HEK293T (cell line): ENCODE data around the gene EGLN3.

ENCODE experiments used
- CTCF ChIA-PET: fragments of 350-600 bp; formaldehyde crosslinking; extraction: SDS; loops from one replicate; lab custom pipeline; 2021; ENCODE audit warnings: antibody characterized with exemption, inconsistent platforms; lab: Yijun Ruan, JAX
- POLR2A ChIA-PET: fragments of 350-600 bp; formaldehyde crosslinking; extraction: SDS; loops from one replicate; lab custom pipeline; 2020; ENCODE audit warnings: antibody characterized with exemption, inconsistent platforms; lab: Yijun Ruan, JAX
- DNase-seq: peaks from one replicate; pipeline ENCODE4 v3.0.0; 2012; ENCODE audit warnings: mixed read lengths; ENCODE audit errors: extremely low spot score
- ARNT ChIP-seq: fragments of 450-650 bp; IDR thresholded peaks from 2 replicates; pipeline ENCODE4 v1.6.1; 2017; ENCODE audit warnings: mild to moderate bottlenecking
- BHLHE40 ChIP-seq: fragments of 450-650 bp; IDR thresholded peaks from 2 replicates; pipeline ENCODE4 v1.6.1; 2016; ENCODE audit warnings: mild to moderate bottlenecking, moderate library complexity, borderline replicate concordance
- CTBP1 ChIP-seq: fragments of 450-650 bp; IDR thresholded peaks from 2 replicates; pipeline ENCODE4 v1.6.1; 2016; ENCODE audit warnings: borderline replicate concordance
- ELF4 ChIP-seq: fragments of 450-650 bp; IDR thresholded peaks from 2 replicates; pipeline ENCODE4 v1.6.1; 2017; ENCODE audit warnings: antibody characterized with exemption
- FOXA1 ChIP-seq: fragments of 450-650 bp; IDR thresholded peaks from 2 replicates; pipeline ENCODE4 v1.6.1; 2016; ENCODE audit warnings: mild to moderate bottlenecking
- FOXK2 ChIP-seq: fragments of 450-650 bp; IDR thresholded peaks from 2 replicates; pipeline ENCODE4 v1.6.1; 2016; ENCODE audit warnings: mild to moderate bottlenecking
- FOXM1 ChIP-seq: fragments of 450-650 bp; IDR thresholded peaks from 2 replicates; pipeline ENCODE4 v1.6.1; 2017; ENCODE audit warnings: mild to moderate bottlenecking, borderline replicate concordance
- HDGF ChIP-seq: fragments of 450-650 bp; IDR thresholded peaks from 2 replicates; pipeline ENCODE4 v1.6.1; 2017; ENCODE audit warnings: antibody characterized with exemption, borderline replicate concordance
- L3MBTL2 ChIP-seq: fragments of 450-650 bp; conservative IDR thresholded peaks from 2 replicates; pipeline ENCODE4 v1.6.1; 2016; ENCODE audit warnings: mild to moderate bottlenecking
- LEF1 ChIP-seq: fragments of 450-650 bp; IDR thresholded peaks from 2 replicates; pipeline ENCODE4 v1.6.1; 2017; ENCODE audit warnings: mild to moderate bottlenecking, borderline replicate concordance
- NFRKB ChIP-seq: fragments of 450-650 bp; IDR thresholded peaks from 2 replicates; pipeline ENCODE4 v1.6.1; 2016; ENCODE audit warnings: mild to moderate bottlenecking, moderate library complexity
- PKNOX1 ChIP-seq: fragments of 450-650 bp; IDR thresholded peaks from 2 replicates; pipeline ENCODE4 v1.6.1; 2016
- SP1 ChIP-seq: fragments of 450-650 bp; IDR thresholded peaks from 2 replicates; pipeline ENCODE4 v1.6.1; 2017
- SUZ12 ChIP-seq: fragments of 450-650 bp; IDR thresholded peaks from 2 replicates; pipeline ENCODE4 v1.6.1; 2016; ENCODE audit warnings: mild to moderate bottlenecking
- TARDBP ChIP-seq: fragments of 450-650 bp; IDR thresholded peaks from 2 replicates; pipeline ENCODE4 v1.6.1; 2016
- ZNF384 ChIP-seq: fragments of 450-650 bp; IDR thresholded peaks from 2 replicates; pipeline ENCODE4 v1.6.1; 2016

Gene EGLN3

DNA sequence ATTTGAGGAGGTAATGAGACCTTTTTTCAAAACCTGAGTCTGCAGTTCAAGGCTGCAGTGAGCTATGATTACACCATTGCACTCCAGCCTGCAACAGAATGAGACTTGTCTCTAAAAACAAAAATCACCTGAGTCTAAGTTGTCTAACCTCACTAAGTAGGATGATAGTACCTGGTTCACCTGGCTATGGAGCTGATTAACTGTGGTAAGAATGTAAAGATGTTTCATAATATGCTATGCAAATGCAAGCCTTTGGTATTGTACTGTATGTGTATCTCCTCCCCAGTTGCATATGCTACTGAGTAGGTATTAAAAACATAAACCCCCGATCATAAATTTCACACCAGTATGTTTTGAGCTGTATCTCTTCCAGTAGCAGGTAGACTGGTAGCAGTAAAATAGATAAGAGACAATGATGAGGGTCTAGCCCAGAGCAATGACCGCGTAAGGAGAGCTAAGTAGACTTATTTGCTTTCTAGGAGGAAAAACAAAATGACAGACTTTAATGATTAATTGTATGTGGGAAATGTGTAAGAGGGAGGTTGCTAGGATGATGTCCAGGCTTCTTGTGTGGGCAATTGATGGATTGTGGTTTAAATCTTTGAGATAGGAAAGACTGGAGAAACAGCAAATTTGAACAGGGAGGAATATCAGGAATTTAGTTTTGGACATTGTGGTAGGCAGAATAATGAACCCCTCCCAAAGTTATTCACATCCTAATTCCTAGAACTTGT, 41.6 kb upstream of the EGLN3 start:
- ChIA-PET CTCF (no interaction called here), POLR2A (no interaction called here)
- TF ChIP-seq FOXK2 (no peak), FOXA1 (no peak), L3MBTL2 (no peak), TARDBP (no peak), ZNF384 (no peak), HDGF (no peak), PKNOX1 (no peak)
- no peak for DNase-seq

- POLR2A ChIA-PET, result no interaction called here
- DNase-seq, result no peak
- TF ChIP-seq CTBP1 (no peak), HDGF (no peak), SUZ12 (no peak), SP1 (no peak), TARDBP (no peak), ELF4 (no peak), BHLHE40 (no peak), LEF1 (no peak), NFRKB (no peak), FOXM1 (no peak), FOXK2 (no peak), FOXA1 (no peak), L3MBTL2 (no peak), ARNT (no peak)
- CTCF ChIA-PET, result no interaction called here
These were observed 39.9 kb upstream of the EGLN3 start for GRCh38 chr14:33990790-33991189.

GRCh38 chr14:33987565-33988080, 36.7 kb upstream of the EGLN3 start:
- CTCF ChIA-PET, result no interaction called here
- TF ChIP-seq TARDBP, result no peak
- no peak for TF ChIP-seq BHLHE40
- no peak for TF ChIP-seq CTBP1
- no peak for TF ChIP-seq FOXK2
- TF ChIP-seq NFRKB, result no peak
- no peak for TF ChIP-seq HDGF
- TF ChIP-seq PKNOX1, result no peak
- no peak for TF ChIP-seq FOXM1
- no peak for TF ChIP-seq ZNF384
- TF ChIP-seq SP1, result no peak
- TF ChIP-seq ARNT, result no peak
- TF ChIP-seq L3MBTL2, result no peak
- TF ChIP-seq ELF4, result no peak
- TF ChIP-seq LEF1, result no peak
- DNase-seq, result no peak
- POLR2A ChIA-PET, result no interaction called here

GRCh38 chr14:33986804-33987203, 35.9 kb upstream of the EGLN3 start:
- TF ChIP-seq HDGF (no peak), BHLHE40 (no peak), L3MBTL2 (no peak), FOXA1 (no peak), LEF1 (no peak), SUZ12 (no peak), ZNF384 (no peak), FOXM1 (no peak), SP1 (no peak), ELF4 (no peak), FOXK2 (no peak)
- DNase-seq, result no peak
- ChIA-PET POLR2A (no interaction called here), CTCF (no interaction called here)

DNA sequence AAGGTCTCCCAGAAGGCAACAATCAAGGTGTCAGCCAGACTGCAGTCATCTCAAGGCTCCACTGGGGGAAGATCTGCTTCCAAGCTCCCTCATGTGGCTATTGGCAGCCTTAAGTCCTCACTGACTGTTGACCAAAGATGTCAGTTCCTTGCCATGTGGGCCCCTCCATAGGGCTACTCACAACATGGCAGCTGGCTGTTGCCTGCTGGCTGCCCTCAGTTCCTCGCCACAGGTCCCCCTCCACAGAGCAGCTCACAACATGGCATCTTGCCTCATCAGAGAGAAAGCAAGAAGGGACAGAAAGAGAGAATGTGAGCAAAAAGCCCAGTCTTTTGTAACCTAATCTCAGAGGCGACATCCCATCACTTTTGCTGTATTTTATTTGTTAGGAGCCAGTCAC, 34.4 kb upstream of the EGLN3 start:
- CTCF ChIA-PET, result no interaction called here
- TF ChIP-seq FOXA1 (no peak), LEF1 (no peak), NFRKB (no peak), ARNT (no peak), ZNF384 (no peak), SUZ12 (no peak)
- DNase-seq, result no peak
- POLR2A ChIA-PET, result no interaction called here

DNA sequence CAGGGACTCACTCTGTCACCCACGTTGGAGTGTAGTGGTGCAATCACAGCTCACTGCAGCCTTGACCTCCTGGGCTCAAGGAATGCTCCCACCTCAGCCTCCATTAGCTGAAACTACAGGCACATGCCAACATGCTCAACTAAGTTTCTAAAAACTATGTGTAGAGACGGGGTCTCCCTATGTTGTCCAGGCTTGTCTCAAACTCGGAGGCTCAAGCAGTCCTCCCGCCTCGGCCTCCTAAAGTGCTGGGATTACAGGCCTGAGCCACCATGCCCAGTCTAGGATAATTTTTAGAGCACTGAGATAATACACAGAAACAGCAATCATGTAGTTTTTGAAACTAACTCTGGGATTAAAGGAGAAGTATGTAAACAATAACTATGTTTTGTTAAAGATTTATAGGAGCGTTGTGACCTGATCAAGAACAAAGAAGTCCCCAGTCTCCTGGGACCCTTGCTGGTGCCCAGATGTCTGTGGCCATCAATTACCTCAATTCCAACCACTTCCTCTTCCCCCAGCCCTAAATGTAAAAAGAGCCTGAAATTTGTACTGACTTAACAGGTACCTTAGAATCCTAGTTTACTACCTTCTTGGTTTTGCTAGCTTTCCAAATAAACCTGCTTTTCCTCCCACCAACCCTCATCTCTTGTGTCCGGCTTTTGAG, 28.9 kb upstream of the EGLN3 start:
- TF ChIP-seq SP1 (no peak), PKNOX1 (no peak), L3MBTL2 (no peak), FOXA1 (no peak), ARNT (no peak), TARDBP (no peak), LEF1 (no peak), NFRKB (no peak), ELF4 (no peak), ZNF384 (no peak), FOXK2 (no peak), CTBP1 (no peak), SUZ12 (no peak), FOXM1 (no peak), HDGF (no peak), BHLHE40 (no peak)
- ChIA-PET POLR2A (no interaction called here), CTCF (no interaction called here)
- DNase-seq, result no peak
